ENCODE results near the gene SPATA31D3. TPM values are rescaled to one million over a fixed set of nuclear protein-coding genes. Genes with fewer than 3 reads are reported as not detected.
"Not testable (repeated sequence)": the region's sequence is repeated elsewhere in the genome, so short reads cannot be mapped to it uniquely, and the experiment has no call there.

The SPATA31D3 gene
- total and polyA plus RNA-seq, 2 donors = 0.02 TPM; not detected in 1

DNA sequence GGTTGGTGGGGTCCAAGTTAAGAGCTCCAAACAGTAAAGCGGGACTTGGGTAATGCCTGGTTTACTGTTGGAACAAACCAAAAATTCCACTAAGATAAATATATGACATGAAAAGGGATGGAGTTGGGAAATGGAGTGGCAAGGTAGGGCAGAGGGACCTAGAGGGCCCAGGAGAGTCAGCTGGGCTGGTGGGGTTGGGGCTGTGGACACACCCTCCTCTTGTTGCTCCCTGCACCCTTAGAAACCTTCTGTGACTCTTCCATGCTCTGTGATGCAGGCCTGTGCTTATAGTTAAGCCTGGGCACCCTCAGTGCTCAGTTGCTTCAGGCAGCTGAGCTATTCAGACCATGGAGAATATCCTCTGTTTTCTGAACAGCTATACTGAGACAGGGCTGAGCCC lies 45.2 kb downstream of the SPATA31D3 start, which contains the start of gene SPATA31D1:
TSS of gene SPATA31D1 (plus strand) at position 301 of the 400 bp plus-strand sequence. CDS start at position 348, 47 bp downstream.
- H3K4me3 ChIP-seq (ENCODE audit: low read length in 2 of 2); H3K4me1 ChIP-seq (ENCODE audit: control insufficient read depth in 2 of 2, insufficient read depth in 2 of 2, low read length in 2 of 2); H3K9me3 ChIP-seq (ENCODE audit: control insufficient read depth in 2 of 2, insufficient read depth in 1 of 2, low read length in 1 of 2); DNase-seq (ENCODE audit: low read depth in 6 of 9, low spot score in 9 of 9); H3K27ac ChIP-seq (ENCODE audit: low read depth in 1 of 2, low read length in 1 of 2); H3K27me3 ChIP-seq (ENCODE audit: control insufficient read depth in 2 of 2, insufficient read depth in 1 of 2, low read length in 1 of 2); H3K36me3 ChIP-seq (ENCODE audit: control insufficient read depth in 2 of 2, insufficient read depth in 2 of 2, low read length in 1 of 2): not testable (repeated sequence)
- WGBS = 95% methylated on average over 1 of the region's 1 CpG

GRCh38 chr9:81989700-81990099 lies 46.4 kb downstream of the SPATA31D3 start:
- H3K4me1 ChIP-seq (ENCODE audit: control insufficient read depth in 2 of 2, insufficient read depth in 2 of 2, low read length in 2 of 2) = no peaks in the 10 kb centered on the region
- no peak overlapping the region for H3K4me3 ChIP-seq (ENCODE audit: low read length in 2 of 2)
- no peaks in the 10 kb centered on the region for H3K9me3 ChIP-seq (ENCODE audit: control insufficient read depth in 2 of 2, insufficient read depth in 1 of 2, low read length in 1 of 2)
- no peak overlapping the region for H3K27ac ChIP-seq (ENCODE audit: low read depth in 1 of 2, low read length in 1 of 2)
- no peaks in the 10 kb centered on the region for H3K27me3 ChIP-seq (ENCODE audit: control insufficient read depth in 2 of 2, insufficient read depth in 1 of 2, low read length in 1 of 2)
- 98% methylated on average over 1 of the region's 1 CpG for WGBS
- H3K36me3 ChIP-seq (ENCODE audit: control insufficient read depth in 2 of 2, insufficient read depth in 2 of 2, low read length in 1 of 2) = no peaks in the 10 kb centered on the region
- DNase-seq (ENCODE audit: low read depth in 6 of 9, low spot score in 9 of 9) = no peak

GRCh38 chr9:81993656-81994055 lies 50.4 kb downstream of the SPATA31D3 start:
- Histone ChIP-seq H3K9me3 (ENCODE audit: control insufficient read depth in 2 of 2, insufficient read depth in 1 of 2, low read length in 1 of 2) (no peaks in the 10 kb centered on the region), H3K36me3 (ENCODE audit: control insufficient read depth in 2 of 2, insufficient read depth in 2 of 2, low read length in 1 of 2) (no peaks in the 10 kb centered on the region), H3K27me3 (ENCODE audit: control insufficient read depth in 2 of 2, insufficient read depth in 1 of 2, low read length in 1 of 2) (no peaks in the 10 kb centered on the region), H3K27ac (ENCODE audit: low read depth in 1 of 2, low read length in 1 of 2) (no peak overlapping the region), H3K4me1 (ENCODE audit: control insufficient read depth in 2 of 2, insufficient read depth in 2 of 2, low read length in 2 of 2) (no peaks in the 10 kb centered on the region), H3K4me3 (ENCODE audit: low read length in 2 of 2) (no peak overlapping the region)
- 95% methylated on average over 5 of the region's 5 CpGs for WGBS
- DNase-seq (ENCODE audit: low read depth in 6 of 9, low spot score in 9 of 9) = no peak

Other genes starting within 250 kb of the SPATA31D3 start
- not detected for gene SPATA31D4, start 15.1 kb upstream of the SPATA31D3 start, total RNA-seq
- 0.05 TPM for gene SPATA31D4, start 15.1 kb upstream of the SPATA31D3 start, polyA plus RNA-seq
- gene SPATA31D1, start 45.3 kb downstream of the SPATA31D3 start, total RNA-seq = not detected
- under 0.01 TPM for gene SPATA31D1, start 45.3 kb downstream of the SPATA31D3 start, polyA plus RNA-seq

Measured in thymus (tissue), 11 donors.